KMS-11 (cell line): ENCODE measurements around the gene MRPS35.
A peak's percentile ranks its signal among the peaks of the same experiment; 100 is the strongest.

Experiments used
- H2AFZ ChIP-seq: fragments of 200-600 bp; sonication (generic); 2 replicates; pipeline ENCODE4 v1.6.1; 2016; ENCODE audit warnings: antibody characterized with exemption, mixed run types, low read depth
- H3K27ac ChIP-seq: fragments of 200-600 bp; sonication (generic); 2 replicates; pipeline ENCODE4 v1.6.1; 2016; ENCODE audit warnings: mild to moderate bottlenecking, mixed run types
- H3K27me3 ChIP-seq: fragments of 200-600 bp; sonication (generic); 2 replicates; pipeline ENCODE4 v1.6.1; 2017; ENCODE audit warnings: mild to moderate bottlenecking, low read depth, mixed run types, moderate library complexity; ENCODE audit not compliant: insufficient read depth
- H3K36me3 ChIP-seq: fragments of 200-600 bp; sonication (generic); 2 replicates; pipeline ENCODE4 v1.6.1; 2017; ENCODE audit warnings: mild to moderate bottlenecking, mixed run types; ENCODE audit not compliant: insufficient read depth
- H3K4me1 ChIP-seq: fragments of 200-600 bp; sonication (generic); 2 replicates; pipeline ENCODE4 v1.6.1; 2016; ENCODE audit warnings: mild to moderate bottlenecking, low read depth, mixed run types; ENCODE audit not compliant: poor library complexity, severe bottlenecking
- H3K4me2 ChIP-seq: fragments of 200-600 bp; sonication (generic); 2 replicates; pipeline ENCODE4 v1.7.0; 2016; ENCODE audit warnings: mild to moderate bottlenecking, mixed run types
- H3K4me3 ChIP-seq: fragments of 200-600 bp; sonication (generic); IDR thresholded peaks from 2 replicates; pipeline ENCODE4 v1.6.1; 2017; ENCODE audit warnings: low read depth, low read length, mixed read lengths; ENCODE audit not compliant: insufficient read depth
- H3K79me2 ChIP-seq: fragments of 200-600 bp; sonication (generic); 2 replicates; pipeline ENCODE4 v1.6.1; 2016; ENCODE audit warnings: low read depth, mixed run types; ENCODE audit not compliant: insufficient read depth
- H3K9ac ChIP-seq: fragments of 200-600 bp; sonication (generic); 2 replicates; pipeline ENCODE4 v1.6.1; 2016; ENCODE audit warnings: mild to moderate bottlenecking, mixed run types
- H4K20me1 ChIP-seq: fragments of 200-600 bp; sonication (generic); 2 replicates; pipeline ENCODE4 v1.6.1; 2016; ENCODE audit warnings: mild to moderate bottlenecking, mixed run types; ENCODE audit not compliant: insufficient read depth
- CTCF ChIP-seq: fragments of 200-600 bp; sonication (generic); conservative IDR thresholded peaks from 2 replicates; pipeline ENCODE4 v1.6.1; 2017; ENCODE audit warnings: low read depth, mild to moderate bottlenecking, antibody characterized with exemption, low read length, moderate library complexity, mixed read lengths

The MRPS35 gene

DNA sequence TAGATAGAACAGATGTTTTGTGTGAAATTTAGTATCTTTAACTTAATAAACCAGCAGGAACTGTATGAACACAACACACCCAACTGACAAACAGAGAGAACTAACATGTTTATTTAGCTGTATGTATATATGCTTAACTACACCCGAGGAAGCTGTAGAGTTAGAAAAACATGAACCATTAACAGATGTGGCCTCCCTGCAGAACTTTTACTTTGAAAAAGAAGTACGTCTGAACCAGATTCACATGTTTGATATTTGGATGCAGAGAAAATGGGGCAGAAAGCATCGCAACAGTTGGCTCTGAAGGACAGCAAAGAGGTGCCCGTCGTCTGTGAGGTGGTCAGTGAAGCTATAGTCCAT is 14.4 kb upstream of the MRPS35 start, which contains the start of gene REP15:
Gene REP15, plus strand, starts transcription at position 155 of the 360 bp plus-strand sequence. Its CDS starts 116 bp downstream, at position 271.
- Histone ChIP-seq H3K79me2 (no peaks in the 10 kb centered on the region), H3K4me2 (no peak within 1 kb of the TSS), H2AFZ (no peak within 1 kb of the TSS), H4K20me1 (no peaks in the 10 kb centered on the region), H3K36me3 (no peaks in the 10 kb centered on the region), H3K27me3 (no peaks in the 10 kb centered on the region), H3K27ac (no peak within 1 kb of the TSS), H3K9ac (no peak within 1 kb of the TSS), H3K4me1 (no peaks in the 10 kb centered on the region), H3K4me3 (no peak within 1 kb of the TSS)
- no peak for TF ChIP-seq CTCF

DNA sequence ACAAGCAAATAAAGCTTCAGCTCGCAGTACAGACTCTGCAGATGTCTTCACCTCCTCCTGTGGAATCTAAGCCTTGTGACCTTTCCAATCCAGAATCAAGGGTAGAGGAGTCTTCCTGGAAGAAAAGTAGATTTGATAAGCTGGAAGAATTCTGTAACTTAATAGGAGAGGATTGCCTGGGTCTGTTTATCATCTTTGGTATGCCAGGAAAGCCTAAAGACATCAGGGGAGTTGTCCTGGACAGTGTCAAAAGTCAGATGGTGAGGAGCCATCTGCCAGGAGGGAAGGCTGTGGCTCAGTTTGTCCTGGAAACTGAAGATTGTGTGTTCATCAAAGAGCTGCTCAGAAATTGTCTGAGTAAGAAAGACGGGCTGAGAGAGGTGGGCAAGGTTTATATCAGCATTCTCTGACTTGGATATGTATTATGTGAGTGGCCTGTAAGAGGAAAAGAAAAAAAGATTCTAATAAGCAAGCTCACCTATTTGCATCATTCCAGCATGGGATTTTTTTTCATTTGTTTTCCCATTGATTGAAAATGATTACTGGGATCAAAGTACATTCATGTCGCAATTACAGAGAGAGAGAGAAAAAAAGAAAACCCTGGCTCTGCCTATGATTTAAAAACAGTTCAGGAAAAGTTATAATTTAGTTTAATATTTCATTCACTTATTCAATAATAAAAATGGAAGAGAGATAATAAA is 13.6 kb upstream of the MRPS35 start:
- H3K27ac ChIP-seq = no peak overlapping the region
- H3K27me3 ChIP-seq = no peaks in the 10 kb centered on the region
- H3K4me1 ChIP-seq = no peaks in the 10 kb centered on the region
- no peak overlapping the region for H3K4me3 ChIP-seq
- no peaks in the 10 kb centered on the region for H3K79me2 ChIP-seq
- TF ChIP-seq CTCF = no peak
- H3K4me2 ChIP-seq = no peak overlapping the region
- H4K20me1 ChIP-seq = no peaks in the 10 kb centered on the region
- no peak overlapping the region for H2AFZ ChIP-seq
- no peaks in the 10 kb centered on the region for H3K36me3 ChIP-seq
- H3K9ac ChIP-seq = no peak overlapping the region

GRCh38 chr12:27703720-27704452 is 6.7 kb upstream of the MRPS35 start:
- H3K27ac ChIP-seq = no peak overlapping the region
- no peak overlapping the region for H3K4me2 ChIP-seq
- TF ChIP-seq CTCF = peak; percentile 80

DNA sequence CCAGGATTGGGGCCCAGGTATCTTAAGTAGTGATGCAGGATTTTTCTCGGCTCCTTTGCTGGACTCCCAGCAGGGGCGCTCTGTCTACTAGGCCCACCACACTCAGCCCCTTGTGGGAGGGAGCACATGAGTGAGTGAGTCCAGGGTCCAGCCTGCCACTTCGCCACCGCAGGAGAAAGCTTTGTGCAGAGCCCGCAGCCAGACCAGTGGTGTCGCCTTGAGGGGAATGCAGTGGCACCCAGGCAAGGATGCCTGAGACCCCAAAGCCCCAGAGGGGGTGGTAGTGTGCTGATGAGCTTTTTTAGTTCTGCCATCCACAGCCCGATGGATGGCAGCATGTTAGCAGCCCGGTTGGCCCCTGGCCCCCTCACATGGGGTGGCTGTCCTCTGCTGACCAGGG is 5.4 kb upstream of the MRPS35 start:
- H3K4me1 ChIP-seq = peaks cover 12% of the 10 kb centered on the region
- no peak overlapping the region for H3K9ac ChIP-seq
- H3K4me2 ChIP-seq = no peak overlapping the region
- H3K79me2 ChIP-seq = no peaks in the 10 kb centered on the region
- no peaks in the 10 kb centered on the region for H3K27me3 ChIP-seq
- no peaks in the 10 kb centered on the region for H3K36me3 ChIP-seq
- H3K4me3 ChIP-seq = no peak overlapping the region
- H3K27ac ChIP-seq = no peak overlapping the region
- TF ChIP-seq CTCF = no peak
- H2AFZ ChIP-seq = no peak overlapping the region
- no peaks in the 10 kb centered on the region for H4K20me1 ChIP-seq

More at GRCh38 chr12:27703720-27704452, 6.7 kb upstream of the MRPS35 start:
- no peak overlapping the region for H3K9ac ChIP-seq
- H3K27me3 ChIP-seq = no peaks in the 10 kb centered on the region
- no peaks in the 10 kb centered on the region for H3K36me3 ChIP-seq
- H3K79me2 ChIP-seq = no peaks in the 10 kb centered on the region
- H2AFZ ChIP-seq = no peak overlapping the region
- no peak overlapping the region for H3K4me3 ChIP-seq
- peaks cover 9% of the 10 kb centered on the region for H3K4me1 ChIP-seq
- no peaks in the 10 kb centered on the region for H4K20me1 ChIP-seq
